ENCODE measurements around the gene MORC3.
"Not testable (repeated sequence)": the region's sequence is repeated elsewhere in the genome, so short reads cannot be mapped to it uniquely, and the experiment has no call there.

GRCh38 chr21:36270786-36271695, 49.0 kb upstream of the MORC3 start:
- not testable (repeated sequence) for TF ChIP-seq EZH2 (IDR thresholded peaks at IDR 0.05; ENCODE audit: insufficient read depth, low read length); CTCF (IDR thresholded peaks at IDR 0.05; ENCODE audit: insufficient read depth, low read depth, low read length)

Measured in astrocyte (in vitro differentiated cells and primary cell).